GM18861 (cell line): Measurements from ENCODE around the gene MCF2L.

Source experiments
- ATAC-seq: cut with Tn5 transposase; IDR thresholded peaks from one replicate; pipeline ENCODE4 v1.9.1; 2021; ENCODE audit not compliant: unreplicated experiment

Gene MCF2L

GRCh38 chr13:112995395-112996191, 26.6 kb downstream of the MCF2L start:
- ATAC-seq: no peak

- ATAC-seq: no peak
Measured at GRCh38 chr13:112996671-112997091, 27.7 kb downstream of the MCF2L start.

DNA sequence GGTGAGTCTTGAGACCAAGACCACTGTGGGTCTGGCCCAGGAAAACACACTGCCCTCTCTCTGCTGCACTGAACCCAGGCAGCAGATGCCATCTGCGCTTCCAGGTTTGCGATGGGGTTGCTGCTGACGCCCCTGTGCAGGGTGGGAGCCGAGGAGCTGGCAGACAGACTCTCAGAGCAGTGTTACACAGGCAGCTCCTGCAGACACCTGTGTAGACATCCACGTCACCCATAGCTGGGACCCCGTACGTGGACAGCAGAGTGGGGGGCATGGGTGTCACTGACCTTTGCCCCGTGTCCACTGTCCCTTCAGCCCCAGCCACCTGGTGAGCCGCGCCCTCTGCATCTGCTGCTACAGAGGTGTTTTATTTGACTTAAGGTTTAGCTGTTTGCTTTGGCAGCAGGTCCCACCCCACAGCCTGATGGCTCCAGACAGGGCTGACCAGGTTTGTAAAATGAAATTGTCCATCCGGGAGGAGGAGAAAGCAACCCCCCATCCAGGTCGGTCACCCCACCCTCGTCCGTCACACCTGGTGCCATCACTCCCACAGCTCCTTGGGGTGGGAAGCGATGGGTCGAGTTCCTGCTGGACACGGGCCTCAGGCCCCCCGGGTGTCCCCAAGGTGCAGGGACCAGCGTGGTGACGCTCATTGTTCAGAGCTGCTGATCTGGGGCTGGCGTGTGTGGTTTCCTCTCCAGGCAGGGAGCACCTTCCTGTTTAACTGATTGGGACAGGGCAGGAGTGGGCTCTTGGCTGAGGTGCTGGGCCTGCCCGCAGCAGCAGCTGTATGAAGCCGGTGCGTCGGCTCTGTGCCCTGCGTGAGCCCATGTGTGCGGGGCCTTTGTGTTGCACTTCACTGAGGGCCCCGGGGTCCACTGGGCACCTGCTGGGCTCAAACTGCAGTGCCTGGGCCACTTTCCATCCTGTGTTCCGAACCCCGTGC, 28.4 kb downstream of the MCF2L start:
- no peak for ATAC-seq

DNA sequence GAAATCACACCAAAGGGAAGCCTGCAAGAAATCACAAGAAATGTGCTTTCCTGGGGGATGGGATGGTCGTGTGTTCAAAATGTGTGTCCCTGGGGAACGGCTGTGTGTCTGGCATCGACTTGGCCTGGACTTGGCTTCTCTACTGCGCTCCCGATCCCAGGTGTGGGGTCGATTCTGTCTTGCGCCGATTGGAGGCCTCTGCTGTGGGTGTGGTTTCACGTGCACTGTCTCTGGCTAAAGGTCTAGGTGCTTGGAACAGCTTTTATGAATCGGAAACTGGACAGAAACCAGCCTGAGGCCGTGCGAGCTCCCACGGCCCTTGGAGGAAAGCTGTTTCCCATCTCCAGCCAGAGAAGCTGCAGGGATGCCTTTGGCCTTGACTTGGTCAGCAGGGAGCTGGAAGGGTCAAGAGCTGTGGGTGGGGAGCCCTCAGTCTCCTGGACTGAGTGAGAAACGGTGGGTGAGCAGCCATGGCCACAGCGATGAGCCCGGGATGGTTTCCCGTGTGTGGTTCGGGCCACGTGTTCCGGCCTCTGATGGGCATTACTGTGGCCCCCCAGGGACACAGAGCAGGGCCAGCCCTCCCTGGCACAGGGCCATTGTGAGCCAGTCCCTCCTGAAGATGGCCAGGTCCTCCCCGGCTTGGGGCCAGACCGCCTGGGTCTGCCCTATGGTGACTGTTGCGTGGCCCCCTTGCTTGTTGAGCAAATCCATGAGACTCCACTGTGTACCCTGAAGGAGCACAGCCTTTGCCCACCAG, 29.7 kb downstream of the MCF2L start:
- ATAC-seq: no peak

DNA sequence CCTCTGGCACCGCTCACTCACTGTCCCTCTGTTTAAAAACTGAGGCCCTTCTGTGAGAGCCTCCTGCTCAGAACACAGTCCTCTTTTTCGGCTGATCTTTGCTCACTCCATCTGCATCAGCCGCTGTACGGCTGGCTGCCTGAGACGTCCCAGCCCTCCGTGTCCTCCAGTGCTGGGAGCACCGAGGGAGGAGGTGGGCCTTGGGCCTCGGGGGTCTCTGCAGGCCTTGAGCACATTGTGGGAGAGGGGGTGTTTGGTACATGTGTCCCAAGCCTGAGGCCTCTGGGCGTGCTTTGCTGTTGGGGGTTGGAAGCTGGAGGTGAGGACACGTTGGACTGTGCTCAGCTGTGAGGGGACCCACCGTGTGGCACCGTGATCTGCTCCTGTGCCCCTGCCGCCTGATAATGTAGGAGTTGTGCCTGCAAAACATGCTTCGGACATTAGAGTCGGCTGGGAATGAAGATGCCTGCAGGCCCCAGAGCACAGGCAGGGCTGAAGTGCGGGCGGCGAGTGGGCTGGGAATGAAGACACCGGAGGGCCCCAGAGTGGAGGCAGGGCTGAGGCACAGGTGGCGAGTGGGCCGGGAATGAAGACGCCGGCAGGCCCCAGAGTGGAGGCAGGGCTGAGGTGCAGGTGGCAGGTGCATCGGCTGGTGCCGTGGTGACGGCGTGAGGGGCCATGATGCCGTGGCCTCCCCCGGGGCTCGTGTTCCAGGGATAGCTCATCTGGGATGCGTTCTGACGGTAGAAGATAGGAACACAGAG, 30.6 kb downstream of the MCF2L start:
- no peak for ATAC-seq

- no peak for ATAC-seq
Measured at GRCh38 chr13:113000575-113000974, 31.6 kb downstream of the MCF2L start.

- ATAC-seq: no peak
Measured at GRCh38 chr13:113001241-113002140, 32.5 kb downstream of the MCF2L start.

GRCh38 chr13:113002206-113002912, 33.3 kb downstream of the MCF2L start:
- ATAC-seq: no peak

GRCh38 chr13:113002913-113003290, 33.9 kb downstream of the MCF2L start:
- no peak for ATAC-seq

- ATAC-seq: no peak
Measured at GRCh38 chr13:113004126-113004525, 35.1 kb downstream of the MCF2L start.

DNA sequence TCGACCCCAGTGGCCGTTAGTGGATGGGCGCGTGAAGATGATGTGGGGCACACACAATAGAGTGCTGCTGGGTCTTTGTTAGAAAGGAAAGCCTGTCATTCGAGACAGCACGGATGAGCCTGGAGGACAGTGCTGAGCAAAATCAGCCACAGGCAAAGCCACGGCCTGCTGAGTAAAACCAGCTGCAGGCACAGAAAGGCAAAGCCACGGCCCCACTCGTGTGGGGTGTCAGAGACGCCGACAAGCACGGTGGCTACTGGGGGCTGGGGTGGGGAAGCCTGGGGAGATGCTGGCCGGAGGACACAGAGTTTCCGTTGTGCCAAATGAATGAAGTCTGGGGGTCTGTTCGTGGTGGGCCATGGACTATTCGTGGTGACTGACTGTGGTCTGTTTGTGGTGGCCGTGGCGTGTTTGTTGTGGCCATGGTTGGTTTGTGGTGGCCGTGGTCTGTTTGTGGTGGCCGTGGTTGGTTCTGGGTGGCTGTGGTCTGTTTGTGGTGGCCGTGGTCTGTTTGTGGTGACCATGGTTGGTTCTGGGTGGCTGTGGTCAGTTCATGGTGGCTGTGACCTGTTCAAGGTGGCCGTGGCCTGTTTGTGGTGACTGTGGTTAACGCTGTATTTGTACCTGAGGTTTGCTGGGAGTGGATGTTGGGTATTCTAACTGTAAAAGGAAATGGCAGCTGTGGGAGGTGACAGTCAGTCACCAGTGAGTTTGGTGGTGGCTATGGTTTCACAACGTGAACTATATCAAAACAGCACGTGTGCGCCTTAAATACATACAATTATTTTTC, 36.3 kb downstream of the MCF2L start:
- no peak for ATAC-seq

GRCh38 chr13:113005997-113006396, 37.0 kb downstream of the MCF2L start:
- ATAC-seq: no peak

GRCh38 chr13:113006660-113007059, 37.6 kb downstream of the MCF2L start:
- no peak for ATAC-seq

- no peak for ATAC-seq
Measured at GRCh38 chr13:113008851-113009250, 39.8 kb downstream of the MCF2L start.

GRCh38 chr13:113009743-113010509, 40.9 kb downstream of the MCF2L start:
- no peak for ATAC-seq

DNA sequence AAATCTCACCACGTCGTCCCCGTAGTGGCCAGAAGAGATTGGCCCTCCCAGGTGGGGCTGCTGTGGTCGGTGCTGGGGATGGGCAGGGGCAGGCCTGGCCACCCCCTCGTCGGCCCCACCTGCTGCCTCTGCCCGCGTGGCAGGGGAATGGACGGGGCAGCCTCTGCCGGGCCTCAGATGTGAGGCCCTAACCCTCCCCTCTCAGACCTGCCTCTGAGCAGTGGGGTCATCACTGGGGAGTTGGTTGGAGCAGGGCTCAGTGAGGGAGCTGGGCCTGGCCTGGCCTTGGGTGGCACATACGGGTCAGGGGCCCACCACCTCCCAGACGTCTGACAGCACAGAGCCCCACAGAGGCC, 41.5 kb downstream of the MCF2L start:
- no peak for ATAC-seq

GRCh38 chr13:113013303-113013702, 44.3 kb downstream of the MCF2L start:
- no peak for ATAC-seq
